GM19099 (cell line): Measurements from ENCODE around the gene TXLNA.
A peak's percentile ranks its signal among the peaks of the same experiment; 100 is the strongest.

Experiments
- POLR2A ChIP-seq: IDR thresholded peaks from 3 replicates; pipeline ENCODE4 v1.6.1; 2011; ENCODE audit warnings: low read depth; ENCODE audit not compliant: insufficient read length; ENCODE audit errors: extremely low read depth

The TXLNA gene

DNA sequence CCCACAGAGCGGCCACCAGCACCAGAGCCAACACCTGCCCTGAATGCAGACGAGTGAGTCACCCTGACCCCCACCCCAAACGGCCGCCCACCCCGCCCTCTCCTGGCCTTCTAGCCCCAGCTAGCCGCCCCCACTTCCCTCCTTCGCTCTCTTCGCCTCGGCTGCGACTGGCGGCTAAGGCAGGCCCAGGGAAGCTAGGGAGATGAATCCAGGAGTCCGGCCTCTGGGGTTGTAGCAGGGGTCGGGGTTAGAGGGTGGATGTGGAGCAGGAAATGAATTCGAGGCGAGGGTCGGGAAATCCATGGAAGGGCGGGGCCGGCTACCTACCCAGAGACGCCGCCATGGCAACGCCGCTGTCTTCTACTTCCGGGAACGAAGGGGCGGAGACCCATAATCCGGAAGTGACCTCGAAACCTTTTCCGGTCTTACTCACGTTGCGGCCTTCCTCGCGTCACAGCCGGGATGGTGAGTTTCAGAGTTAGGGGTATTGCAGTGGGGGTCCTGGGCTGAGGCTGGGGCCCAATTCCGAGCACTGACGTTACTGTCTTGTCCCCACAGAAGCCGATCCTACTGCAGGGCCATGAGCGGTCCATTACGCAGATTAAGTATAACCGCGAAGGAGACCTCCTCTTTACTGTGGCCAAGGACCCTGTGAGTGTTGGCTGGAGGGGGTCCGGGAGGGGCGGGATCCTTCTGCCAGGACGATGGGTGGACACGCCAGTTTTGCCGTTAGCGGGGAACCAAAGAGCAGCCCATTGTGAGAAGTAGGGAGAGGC lies 42.7 kb downstream of the TXLNA start, which contains the start of the genes EIF3I and TMEM234:
Gene EIF3I, plus strand, starts transcription at position 428 of the 776 bp plus-strand sequence. Its CDS starts 35 bp downstream, at position 463.
Gene TMEM234, minus strand, starts transcription at position 374 of the 776 bp plus-strand sequence. Its CDS starts 31 bp downstream, at position 343.
- peak; percentile 82 for TF ChIP-seq POLR2A

GRCh38 chr1:32223683-32224082 lies 44.2 kb downstream of the TXLNA start:
- no peak for TF ChIP-seq POLR2A

DNA sequence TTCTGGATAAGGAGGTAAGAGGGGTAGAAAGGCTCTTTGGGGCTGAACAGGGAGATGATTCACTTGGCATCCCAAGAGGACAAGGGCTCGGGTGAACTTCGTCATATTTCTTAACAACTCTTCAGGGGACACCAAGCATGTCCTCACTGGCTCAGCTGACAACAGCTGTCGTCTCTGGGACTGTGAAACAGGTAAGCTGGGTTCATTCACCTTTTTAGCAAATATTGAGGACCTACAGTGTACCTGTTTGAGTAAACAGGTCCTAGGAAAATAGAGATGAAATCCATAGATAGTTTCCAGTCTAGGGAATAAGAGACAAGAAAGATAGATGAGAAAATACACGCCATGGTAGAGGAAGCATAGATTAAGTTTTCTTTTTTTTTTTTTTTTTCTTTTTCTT lies 44.8 kb downstream of the TXLNA start:
- TF ChIP-seq POLR2A = no peak

GRCh38 chr1:32228771-32229170 lies 49.3 kb downstream of the TXLNA start:
- no peak for TF ChIP-seq POLR2A

- no peak for TF ChIP-seq POLR2A
Observed at GRCh38 chr1:32231843-32232432, 52.5 kb downstream of the TXLNA start.

DNA sequence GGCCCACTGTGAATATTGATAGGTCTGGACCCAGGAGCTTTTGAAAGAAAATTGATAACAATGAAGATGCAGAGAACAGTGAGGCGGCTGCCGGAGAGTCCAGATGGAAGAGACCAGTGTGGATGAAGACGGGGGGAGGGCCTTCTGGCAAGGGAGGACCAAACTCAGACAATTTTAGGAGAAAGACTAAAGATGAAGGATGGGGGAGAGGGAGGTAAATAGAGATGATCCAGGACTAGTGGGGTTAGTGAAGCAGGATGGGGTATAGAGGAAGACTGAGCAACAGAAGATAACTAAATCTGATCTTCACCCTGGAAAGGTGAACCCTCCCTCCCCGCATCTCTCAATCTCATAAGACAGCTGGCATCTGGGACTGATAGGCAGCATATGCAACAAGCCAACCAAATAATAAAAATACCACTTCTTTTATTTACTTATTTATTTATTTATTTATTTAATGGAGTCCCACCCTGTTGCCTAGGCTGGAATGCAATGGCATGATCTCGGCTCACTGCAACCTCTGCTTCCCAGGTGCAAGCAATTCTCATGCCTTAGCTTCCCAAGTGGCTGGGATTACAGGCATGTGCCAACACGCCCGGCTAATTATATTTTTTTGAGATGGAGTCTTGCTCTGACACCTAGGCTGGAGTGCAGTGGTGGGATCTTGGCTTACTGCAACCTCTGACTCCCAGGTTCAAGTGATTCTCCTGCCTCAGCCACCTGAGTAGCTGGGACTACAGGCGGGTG lies 53.3 kb downstream of the TXLNA start:
- TF ChIP-seq POLR2A = no peak

DNA sequence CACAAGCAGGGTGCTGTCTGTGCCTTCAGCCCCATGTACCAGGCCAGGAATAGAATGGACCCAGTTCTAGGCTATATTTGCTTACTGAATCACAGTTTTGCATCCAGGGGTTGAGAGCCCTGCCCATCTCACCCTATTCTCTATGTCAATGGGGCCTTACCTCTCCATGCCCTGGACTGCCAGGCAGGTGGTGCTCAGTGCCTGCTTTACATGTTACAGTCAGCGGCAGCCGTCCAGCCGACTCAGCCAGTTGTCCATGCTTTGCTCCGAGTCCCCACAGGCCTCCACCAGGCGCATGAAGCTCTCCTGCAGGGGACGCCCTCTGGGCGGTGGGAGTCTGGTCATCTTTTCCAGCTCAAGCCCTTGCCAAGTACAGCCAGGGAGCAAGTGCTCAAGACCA lies 55.3 kb downstream of the TXLNA start:
- TF ChIP-seq POLR2A = no peak

- TF ChIP-seq POLR2A = no peak
Observed at GRCh38 chr1:32239337-32239736, 59.9 kb downstream of the TXLNA start.

GRCh38 chr1:32239790-32240139 lies 60.3 kb downstream of the TXLNA start:
- TF ChIP-seq POLR2A = no peak

- peak; percentile 37 for TF ChIP-seq POLR2A
Observed at GRCh38 chr1:32240140-32240951, 60.9 kb downstream of the TXLNA start.

GRCh38 chr1:32241001-32241763 lies 61.7 kb downstream of the TXLNA start:
- TF ChIP-seq POLR2A = peak; percentile 39

GRCh38 chr1:32242341-32242851 lies 62.9 kb downstream of the TXLNA start:
- no peak for TF ChIP-seq POLR2A

GRCh38 chr1:32246888-32247273 lies 67.4 kb downstream of the TXLNA start, which contains the start of gene FAM167B:
FAM167B (plus strand) TSS chr1:32247222; CDS start chr1:32247422, 200 bp downstream.
- TF ChIP-seq POLR2A = no peak

DNA sequence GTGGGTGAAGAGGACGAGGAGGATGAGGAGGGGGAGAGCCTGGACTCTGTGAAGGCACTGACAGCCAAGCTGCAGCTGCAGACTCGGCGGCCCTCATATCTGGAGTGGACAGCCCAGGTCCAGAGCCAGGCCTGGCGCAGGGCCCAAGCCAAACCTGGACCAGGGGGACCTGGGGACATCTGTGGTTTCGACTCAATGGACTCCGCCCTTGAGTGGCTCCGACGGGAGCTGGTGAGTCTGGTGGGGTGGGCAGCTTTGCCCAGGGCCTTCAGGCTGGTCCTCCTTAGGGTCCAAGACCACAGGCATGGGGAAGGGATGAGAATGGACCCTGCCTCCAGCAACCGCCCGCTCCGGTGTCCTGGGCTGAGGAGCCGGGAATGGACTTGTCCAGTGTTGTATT lies 68.0 kb downstream of the TXLNA start:
- TF ChIP-seq POLR2A = no peak
